T47D (cell line): ENCODE results near the gene NXPH1.
"Not testable (repeated sequence)": the region's sequence is repeated elsewhere in the genome, so short reads cannot be mapped to it uniquely, and the experiment has no call there.

Experiments used
- DNase-seq, 2 experiments: peaks; one replicate each; pipeline versions ENCODE4 v3.0.0 to v3.0.0-alpha.2; 2011 to 2012; ENCODE audit warnings: low read depth in 1 of 2, low spot score in 1 of 2
- JUND ChIP-seq: IDR thresholded peaks from 2 replicates; pipeline ENCODE4 v1.6.1; 2012; ENCODE audit warnings: low read depth
- in situ Hi-C: cut with HindIII; loops from 2 replicates; pipeline ENCODE4 v1.10.0; 2016; ENCODE audit warnings: low sequenced_read_pairs, low pct_unique_long_range_greater_than_20kb

NXPH1 gene

DNA sequence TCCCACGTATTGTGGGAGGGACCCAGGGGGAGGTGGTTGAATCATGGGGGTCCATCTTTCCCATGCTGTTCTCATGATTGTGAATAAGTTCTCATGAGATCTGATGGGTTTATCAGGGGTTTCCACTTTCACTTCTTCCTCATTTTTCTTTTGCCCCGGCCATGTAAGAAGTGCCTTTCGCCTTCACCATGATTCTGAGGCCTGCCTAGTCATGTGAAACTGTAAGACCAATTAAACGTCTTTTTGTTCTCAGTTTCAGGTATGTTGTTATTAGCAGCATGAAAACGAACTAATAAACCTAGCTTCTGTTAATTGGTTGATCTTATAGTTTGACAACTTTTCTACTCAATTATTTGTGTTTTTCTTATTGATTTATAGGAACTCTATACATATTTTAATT lies 206.3 kb downstream of the NXPH1 start:
- DNase-seq = no peak
- in situ Hi-C loops = no loop called here
- TF ChIP-seq JUND = no peak

DNA sequence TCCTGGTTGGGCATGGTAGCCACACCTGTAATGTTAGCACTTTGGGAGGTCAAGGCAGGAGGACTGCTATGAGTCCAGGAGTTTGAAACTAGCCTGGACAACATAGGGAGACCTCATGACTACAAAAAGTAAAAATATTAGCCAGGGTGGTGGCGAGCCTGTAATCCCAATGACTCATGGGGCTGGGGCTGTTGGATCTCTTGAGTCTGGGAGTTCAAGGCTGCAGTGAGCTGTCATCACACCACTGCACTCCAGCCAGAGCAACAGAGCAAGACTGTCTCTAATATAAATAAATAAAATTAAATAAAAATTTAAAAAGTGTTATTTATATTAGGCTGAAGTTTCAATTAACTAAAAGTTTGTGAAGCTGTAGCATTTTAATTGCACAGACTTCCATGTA lies 207.3 kb downstream of the NXPH1 start:
- no peak for DNase-seq
- in situ Hi-C loops = no loop called here
- TF ChIP-seq JUND = no peak

DNA sequence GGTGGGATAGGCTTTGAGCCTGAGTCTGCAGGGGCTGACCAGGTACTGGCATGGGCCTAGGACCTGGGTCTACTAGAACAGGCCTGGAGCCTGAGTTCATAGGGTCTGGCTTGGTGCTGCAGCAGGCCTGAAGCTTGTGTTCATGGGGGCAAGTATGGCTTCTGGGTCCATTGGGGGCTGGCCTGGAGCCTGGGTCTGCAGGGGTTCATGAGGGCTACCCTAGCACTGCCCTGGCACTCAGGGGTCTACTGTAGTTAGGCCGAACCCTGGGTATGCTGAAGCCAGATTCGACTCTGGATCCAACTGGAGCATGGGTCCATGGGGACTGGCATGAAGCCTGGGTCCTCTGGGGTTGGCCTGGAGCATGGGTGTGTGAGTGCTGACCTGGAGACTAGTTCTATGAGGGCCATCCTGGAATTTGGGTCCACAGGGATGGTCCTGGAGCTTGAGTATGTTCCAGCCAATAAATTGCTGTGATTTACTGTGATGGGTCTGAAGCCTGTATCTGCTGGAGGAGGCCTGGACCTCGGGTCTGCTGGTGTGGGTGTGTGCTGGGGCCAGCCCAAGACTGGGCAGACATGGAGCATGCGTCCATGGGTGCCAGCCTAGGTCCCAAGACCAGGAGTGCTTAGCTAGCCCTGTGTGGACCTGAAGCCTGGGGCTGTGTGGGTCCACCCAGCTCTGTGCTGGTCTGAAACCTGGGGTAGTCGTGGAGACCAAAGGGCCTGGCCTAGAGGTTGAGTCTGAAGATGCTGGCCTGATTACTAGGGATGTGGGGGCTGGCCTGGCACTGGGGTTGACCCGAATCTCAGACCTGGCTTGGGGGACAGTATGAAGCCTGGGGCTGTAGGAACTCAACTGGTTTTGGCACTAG lies 235.5 kb downstream of the NXPH1 start:
- no peak for TF ChIP-seq JUND
- DNase-seq = no peak
- in situ Hi-C loops = no loop called here

DNA sequence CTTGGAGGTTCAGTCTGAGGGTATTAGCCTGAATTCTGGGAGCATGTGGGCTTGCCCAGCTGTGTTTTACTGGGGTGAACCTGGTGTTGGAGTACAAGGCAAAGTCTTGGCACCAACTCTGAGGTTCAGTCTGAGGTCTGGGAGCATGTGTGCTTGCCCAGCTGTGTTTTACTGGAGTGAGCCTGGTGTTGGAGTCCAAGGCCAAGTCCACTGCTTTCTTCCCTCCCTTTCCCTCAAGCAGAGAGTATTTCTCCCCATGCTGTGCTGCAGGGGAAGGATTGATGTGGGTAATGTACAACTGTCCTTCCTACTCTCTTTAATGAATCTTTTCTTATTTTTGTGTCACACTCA lies 236.1 kb downstream of the NXPH1 start:
- DNase-seq = no peak
- TF ChIP-seq JUND = no peak
- in situ Hi-C loops = no loop called here

DNA sequence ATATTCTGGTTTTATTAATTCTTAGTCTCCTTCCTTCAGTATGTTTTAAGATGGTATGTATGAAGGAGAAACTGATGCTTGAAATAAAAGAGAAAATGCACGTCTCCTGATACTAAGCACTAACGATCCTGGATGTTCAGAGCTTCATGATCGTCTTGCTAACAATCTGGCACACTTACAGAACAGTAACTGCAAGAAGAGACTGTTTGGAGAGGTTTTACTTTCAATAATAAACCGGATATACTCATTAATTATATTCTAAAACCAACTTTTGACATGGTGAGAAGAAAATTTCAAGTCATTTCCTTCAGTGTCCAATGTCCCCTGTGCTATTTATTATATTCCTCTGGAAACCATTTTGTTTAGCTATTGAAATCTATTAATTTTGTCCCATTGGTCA lies 251.0 kb downstream of the NXPH1 start:
- no peak for TF ChIP-seq JUND
- in situ Hi-C loops = no loop called here
- no peak for DNase-seq

DNA sequence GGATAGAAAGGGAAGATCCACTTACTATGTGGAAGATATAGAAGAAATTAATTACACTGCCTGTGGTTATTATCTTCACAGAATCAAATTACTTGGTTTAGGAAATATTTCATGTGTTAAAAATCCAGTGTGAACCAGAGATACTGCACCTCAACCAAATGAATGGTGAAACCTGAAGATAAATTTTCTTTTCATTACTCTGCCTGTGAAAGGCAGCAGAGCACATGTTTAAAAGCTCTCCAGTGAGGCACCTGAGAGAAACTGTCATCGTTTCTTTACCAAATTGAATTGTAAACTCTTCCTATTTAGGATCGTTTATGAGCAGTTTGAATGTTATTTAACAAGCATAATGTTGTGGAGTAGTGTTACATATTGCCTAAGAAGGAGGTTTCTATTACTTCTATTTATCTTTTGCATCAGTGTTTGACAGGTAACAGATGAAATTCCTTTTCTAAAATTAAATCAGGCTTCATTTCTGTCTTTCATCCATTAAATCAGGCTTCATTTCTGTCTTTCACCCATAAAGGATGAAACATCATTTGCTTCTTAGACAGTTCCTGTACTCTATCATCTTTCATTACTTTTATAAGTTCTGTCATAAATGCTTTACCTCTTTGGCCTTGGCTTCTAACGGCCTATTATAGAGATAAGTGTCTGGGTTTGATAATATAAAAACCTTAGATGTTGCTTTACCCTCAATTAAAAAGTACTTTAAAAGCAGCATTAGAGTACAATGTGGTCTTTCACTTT lies 266.6 kb downstream of the NXPH1 start:
- in situ Hi-C loops = no loop called here
- TF ChIP-seq JUND = no peak
- DNase-seq = no peak

DNA sequence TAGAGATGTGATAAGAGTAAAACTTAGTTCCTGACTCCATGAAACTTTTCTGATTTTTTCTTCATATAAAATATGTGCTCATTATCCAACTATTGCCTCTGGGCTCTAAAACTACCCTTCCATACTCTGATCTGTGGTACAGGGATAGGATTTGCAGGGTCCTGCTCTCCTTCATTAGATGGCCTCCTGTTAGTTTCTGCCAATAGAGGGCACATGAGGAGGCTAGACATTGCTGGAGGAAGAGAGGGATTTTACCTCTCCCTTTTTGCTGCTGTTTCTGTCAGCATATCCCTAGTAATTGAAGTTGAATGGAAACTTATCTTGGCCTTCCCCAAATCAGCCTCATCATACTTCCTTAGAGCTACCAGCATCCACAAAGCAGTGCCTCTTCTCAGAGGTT lies 269.4 kb downstream of the NXPH1 start:
- DNase-seq = no peak
- in situ Hi-C loops = no loop called here
- TF ChIP-seq JUND = no peak

DNA sequence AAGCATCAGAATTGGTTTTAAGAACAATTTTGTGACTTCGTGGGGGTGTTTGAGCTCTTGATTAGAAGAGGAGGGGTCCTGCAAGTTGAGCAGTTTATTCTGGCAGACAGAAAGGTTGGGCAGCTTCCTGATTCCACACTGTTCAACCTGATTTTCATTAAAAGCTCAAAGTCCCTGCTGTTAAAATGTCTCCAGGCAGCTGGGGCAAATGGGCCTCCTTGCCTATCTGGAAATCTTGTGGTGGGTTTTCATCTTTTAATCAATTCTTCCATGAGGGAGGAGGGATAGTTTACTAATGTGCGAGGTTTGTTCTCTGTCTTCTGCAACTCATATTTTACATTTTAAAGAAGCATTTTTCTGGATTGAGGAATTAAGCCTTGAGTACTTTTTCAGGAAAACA lies 276.7 kb downstream of the NXPH1 start:
- in situ Hi-C loops = no loop called here
- DNase-seq = no peak
- no peak for TF ChIP-seq JUND

DNA sequence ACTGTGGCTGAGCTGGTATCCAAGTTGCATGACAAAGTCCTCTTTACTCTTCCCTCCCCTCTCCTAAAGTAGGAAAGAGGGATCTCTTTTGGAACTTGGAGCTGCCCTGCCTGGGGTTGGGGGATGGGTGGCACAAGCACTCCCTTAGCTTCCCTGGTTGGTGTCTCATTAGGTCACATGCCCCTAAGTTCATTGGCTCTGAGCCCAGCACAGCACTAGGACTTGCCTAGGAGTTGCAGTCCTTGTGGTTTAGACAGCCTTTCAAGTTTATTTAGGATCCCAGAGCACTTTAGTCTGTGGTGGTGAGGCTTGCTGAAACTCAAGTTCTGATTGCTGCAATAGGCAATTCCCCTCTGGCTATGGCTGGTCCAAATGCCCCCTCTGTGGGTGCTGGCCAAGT lies 281.4 kb downstream of the NXPH1 start:
- DNase-seq = peak in 1 of 2 experiments; percentile 31
- in situ Hi-C loops = no loop called here
- TF ChIP-seq JUND = no peak

DNA sequence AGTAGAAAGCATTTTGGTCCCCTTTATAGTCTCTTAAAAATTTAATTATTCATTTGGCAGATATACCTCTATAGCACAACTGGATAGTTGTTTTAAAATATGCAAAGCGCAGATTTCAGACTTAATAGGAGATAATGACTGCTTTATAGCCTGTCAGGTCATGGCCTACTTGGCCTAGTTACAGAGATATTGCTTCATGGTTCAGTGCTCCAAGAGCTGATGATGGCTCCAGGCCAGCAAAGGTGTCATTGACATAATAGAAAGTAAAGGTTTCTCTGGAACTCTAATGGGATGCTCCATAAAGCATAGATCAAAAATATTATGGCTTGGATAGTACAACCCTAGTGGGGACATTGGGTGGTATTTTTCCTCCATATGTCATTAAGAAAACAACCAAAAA lies 285.7 kb downstream of the NXPH1 start:
- DNase-seq = no peak

DNA sequence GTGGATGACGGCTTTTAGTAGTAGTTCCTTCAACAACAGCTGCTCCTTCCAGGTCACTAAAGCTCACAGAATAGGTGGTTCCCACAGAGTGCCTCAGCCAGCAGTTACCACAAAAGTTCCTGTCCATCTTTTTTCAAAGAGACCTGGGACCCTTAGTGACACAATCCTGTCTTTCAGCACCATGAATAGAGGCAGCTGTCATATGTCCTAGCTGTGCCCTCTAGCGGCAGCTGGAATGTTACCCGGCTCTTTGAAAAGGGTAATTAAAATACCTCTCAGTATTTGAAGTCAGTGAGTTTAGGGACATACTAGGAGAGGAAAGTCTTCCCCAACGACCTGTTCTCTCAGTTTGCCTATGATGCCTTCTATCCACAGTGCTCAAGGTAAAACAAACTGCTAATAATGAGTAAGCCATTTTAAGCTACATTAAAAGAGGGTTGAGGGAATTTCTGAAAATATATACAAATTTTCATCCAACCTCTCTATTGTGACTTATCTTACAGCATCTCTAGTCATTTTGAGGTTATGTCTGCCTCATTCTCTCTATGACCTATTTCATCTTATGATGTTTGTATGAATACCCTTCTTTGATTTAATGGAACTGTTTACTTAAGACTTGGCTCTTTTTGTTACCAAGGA lies 290.8 kb downstream of the NXPH1 start:
- peak; percentile 75 to 84 for DNase-seq
- in situ Hi-C loops = no loop called here
- no peak for TF ChIP-seq JUND

More for the DNA sequence above, 285.7 kb downstream of the NXPH1 start:
- in situ Hi-C loops = no loop called here
- no peak for TF ChIP-seq JUND

DNA sequence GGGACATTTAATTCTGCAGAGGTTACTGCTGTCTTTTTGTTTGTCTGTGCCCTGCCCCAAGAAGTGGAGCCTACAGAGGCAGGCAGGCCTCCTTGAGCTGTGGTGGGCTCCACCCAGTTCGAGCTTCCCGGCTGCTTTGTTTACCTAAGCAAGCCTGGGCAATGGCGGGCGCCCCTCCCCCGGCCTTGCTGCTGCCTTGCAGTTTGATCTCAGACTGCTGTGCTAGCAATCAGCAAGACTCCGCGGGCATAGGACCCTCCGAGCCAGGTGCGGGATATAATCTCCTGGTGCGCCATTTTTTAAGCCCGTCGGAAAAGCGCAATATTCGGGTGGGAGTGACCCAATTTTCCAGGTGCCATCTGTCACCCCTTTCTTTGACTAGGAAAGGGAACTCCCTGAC lies 298.3 kb downstream of the NXPH1 start:
- in situ Hi-C loops = not testable (repeated sequence)

DNA sequence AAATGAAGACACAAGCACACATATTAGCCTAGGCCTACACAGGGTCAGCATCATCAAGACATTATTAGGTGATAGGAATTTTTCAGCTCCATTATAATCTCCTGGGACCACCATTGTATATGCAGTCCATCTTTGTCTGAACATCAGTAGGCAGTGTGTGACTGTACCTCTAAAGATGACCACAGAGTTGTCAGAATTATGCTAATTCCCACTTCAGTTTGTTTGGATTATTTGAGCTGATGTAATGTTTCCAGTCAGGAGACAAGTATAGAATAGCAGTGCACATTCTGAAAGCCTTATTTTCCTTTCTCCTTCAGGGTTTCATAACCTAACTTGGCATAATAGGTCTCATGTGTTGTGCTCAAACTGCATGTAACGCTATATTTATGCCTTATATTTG lies 306.4 kb downstream of the NXPH1 start:
- in situ Hi-C loops = no loop called here
- DNase-seq = no peak
- TF ChIP-seq JUND = no peak

More for the DNA sequence above, 298.3 kb downstream of the NXPH1 start:
- DNase-seq = not testable (repeated sequence)
